ENCODE measurements around the gene IDI2.

The IDI2 gene

GRCh38 chr10:1003884-1004670 lies 21.6 kb downstream of the IDI2 start:
- no peak for FAIRE-seq

GRCh38 chr10:1002425-1003006 lies 23.1 kb downstream of the IDI2 start:
- no peak for FAIRE-seq

GRCh38 chr10:997266-998022 lies 28.2 kb downstream of the IDI2 start:
- FAIRE-seq = no peak

GRCh38 chr10:996031-996430 lies 29.6 kb downstream of the IDI2 start:
- FAIRE-seq = no peak

- no peak for FAIRE-seq
These were observed 30.1 kb downstream of the IDI2 start for GRCh38 chr10:995559-995926.

GRCh38 chr10:994836-995558 lies 30.7 kb downstream of the IDI2 start:
- FAIRE-seq = no peak

- no peak for FAIRE-seq
These were observed 32.8 kb downstream of the IDI2 start for GRCh38 chr10:992871-993270.

GRCh38 chr10:992467-992866 lies 33.2 kb downstream of the IDI2 start:
- FAIRE-seq = no peak

- FAIRE-seq = no peak
These were observed 34.9 kb downstream of the IDI2 start for GRCh38 chr10:990808-991207.

GRCh38 chr10:988667-989545 lies 36.8 kb downstream of the IDI2 start:
- FAIRE-seq = no peak

GRCh38 chr10:987870-988666 lies 37.6 kb downstream of the IDI2 start, which contains the start of gene GTPBP4:
Gene GTPBP4 (plus strand): TSS chr10:988434. CDS start chr10:988480, 46 bp downstream.
- no peak for FAIRE-seq

- no peak for FAIRE-seq
These were observed 38.1 kb downstream of the IDI2 start for GRCh38 chr10:987620-987869.

GRCh38 chr10:986881-987619 lies 38.6 kb downstream of the IDI2 start:
- FAIRE-seq = no peak

GRCh38 chr10:986137-986825 lies 39.4 kb downstream of the IDI2 start:
- FAIRE-seq = no peak

GRCh38 chr10:985361-985760 lies 40.3 kb downstream of the IDI2 start:
- FAIRE-seq = no peak

GRCh38 chr10:983971-984655 lies 41.5 kb downstream of the IDI2 start:
- FAIRE-seq = no peak

GRCh38 chr10:983401-983800 lies 42.3 kb downstream of the IDI2 start:
- FAIRE-seq = no peak

GRCh38 chr10:980468-981093 lies 45.1 kb downstream of the IDI2 start:
- FAIRE-seq = no peak

GRCh38 chr10:978826-979421 lies 46.7 kb downstream of the IDI2 start:
- FAIRE-seq = no peak

Data from A204.1 (cell line).